IgD-negative memory B cell (primary cell): ENCODE data around the gene CCDC154. TPM values are rescaled to one million over a fixed set of nuclear protein-coding genes. Genes with fewer than 3 reads are reported as not detected.
A peak's percentile ranks its signal among the peaks of the same experiment; 100 is the strongest.

ENCODE experiments used
- H3K27ac Mint-ChIP-seq, 3 donors: one replicate each; pipeline ENCODE4 v1.8.0; 2020 to 2022; ENCODE audit warnings: mild to moderate bottlenecking in 3 of 3, mixed read lengths in 3 of 3, moderate library complexity in 1 of 3
- H3K27me3 Mint-ChIP-seq: one replicate; pipeline ENCODE4 v1.8.0; 2021; ENCODE audit warnings: mixed read lengths
- H3K36me3 Mint-ChIP-seq: one replicate; pipeline ENCODE4 v1.8.0; 2020; ENCODE audit warnings: mild to moderate bottlenecking, mixed read lengths
- H3K4me1 Mint-ChIP-seq, 3 donors: one replicate each; pipeline ENCODE4 v1.8.0; 2020 to 2022; ENCODE audit warnings: mixed read lengths in 3 of 3, mild to moderate bottlenecking in 1 of 3
- H3K4me3 Mint-ChIP-seq, 4 donors: one replicate each; pipeline ENCODE4 v1.8.0; 2020 to 2022; ENCODE audit warnings: mild to moderate bottlenecking in 4 of 4, mixed read lengths in 4 of 4, moderate library complexity in 3 of 4
- H3K9me3 Mint-ChIP-seq, 3 donors: one replicate each; pipeline ENCODE4 v1.8.0; 2020 to 2021; ENCODE audit warnings: mixed read lengths in 3 of 3, mild to moderate bottlenecking in 1 of 3
- polyA plus RNA-seq: library from polyadenylated mRNA; unstranded; fragments of 300-500 nt; fragmentation: Illumina TruSeq; gene quantifications from one replicate; pipeline ENCODE4 v1.2.3, GENCODE V29; 2021

The CCDC154 gene
- polyA plus RNA-seq, 1 donor from 2014 or later: 1.5 TPM

GRCh38 chr16:1466968-1467521 lies 22.7 kb upstream of the CCDC154 start:
- Mint-ChIP-seq H3K27me3 (no peaks in the 10 kb centered on the region), H3K36me3 (no peaks in the 10 kb centered on the region), H3K4me3 (peak overlapping the region in 1 of 4 donors; percentile 60), H3K4me1 (peaks cover 11 to 29% (median 23%) of the 10 kb centered on the region in 3 donors), H3K27ac (peak overlapping the region; percentile 39 to 91 (median 69)), H3K9me3 (no peaks in the 10 kb centered on the region)

GRCh38 chr16:1466054-1466453 lies 21.7 kb upstream of the CCDC154 start:
- H3K4me3 Mint-ChIP-seq: peak overlapping the region in 1 of 4 donors; percentile 26
- H3K9me3 Mint-ChIP-seq: no peaks in the 10 kb centered on the region
- H3K4me1 Mint-ChIP-seq: peaks cover 10 to 21% (median 19%) of the 10 kb centered on the region in 3 donors
- H3K27ac Mint-ChIP-seq: peak overlapping the region in 1 of 3 donors; percentile 56
- H3K27me3 Mint-ChIP-seq: no peaks in the 10 kb centered on the region
- H3K36me3 Mint-ChIP-seq: no peaks in the 10 kb centered on the region

- no peaks in the 10 kb centered on the region for H3K27me3 Mint-ChIP-seq
- H3K4me1 Mint-ChIP-seq: peaks cover 5 to 16% (median 15%) of the 10 kb centered on the region in 3 donors
- H3K27ac Mint-ChIP-seq: peak overlapping the region in 1 of 3 donors; percentile 56
- peak overlapping the region in 1 of 4 donors; percentile 26 for H3K4me3 Mint-ChIP-seq
- no peaks in the 10 kb centered on the region for H3K36me3 Mint-ChIP-seq
- H3K9me3 Mint-ChIP-seq: no peaks in the 10 kb centered on the region
Observed at GRCh38 chr16:1465567-1465915, 21.2 kb upstream of the CCDC154 start.

GRCh38 chr16:1464894-1465566 lies 20.7 kb upstream of the CCDC154 start:
- Mint-ChIP-seq H3K36me3 (no peaks in the 10 kb centered on the region), H3K4me3 (peak overlapping the region in 1 of 4 donors; percentile 48), H3K27me3 (no peaks in the 10 kb centered on the region), H3K27ac (peak overlapping the region in 1 of 3 donors; percentile 68), H3K9me3 (no peaks in the 10 kb centered on the region), H3K4me1 (peaks cover 5 to 12% (median 11%) of the 10 kb centered on the region in 3 donors)

GRCh38 chr16:1464196-1464893 lies 20.0 kb upstream of the CCDC154 start:
- Mint-ChIP-seq H3K9me3 (no peaks in the 10 kb centered on the region), H3K27ac (peak overlapping the region in 1 of 3 donors; percentile 80), H3K4me1 (peaks cover 0 to 8% (median 5%) of the 10 kb centered on the region in 3 donors), H3K27me3 (no peaks in the 10 kb centered on the region), H3K4me3 (peak overlapping the region in 2 of 4 donors; percentile 26 to 37), H3K36me3 (no peaks in the 10 kb centered on the region)

GRCh38 chr16:1461146-1461545 lies 16.8 kb upstream of the CCDC154 start:
- H3K9me3 Mint-ChIP-seq: no peaks in the 10 kb centered on the region
- no peaks in the 10 kb centered on the region for H3K27me3 Mint-ChIP-seq
- H3K27ac Mint-ChIP-seq: peak overlapping the region; percentile 63 to 91 (median 76)
- peak overlapping the region in 1 of 4 donors; percentile 12 for H3K4me3 Mint-ChIP-seq
- peaks cover 5 to 10% (median 9%) of the 10 kb centered on the region in 3 donors for H3K4me1 Mint-ChIP-seq
- peaks cover 2% of the 10 kb centered on the region for H3K36me3 Mint-ChIP-seq

GRCh38 chr16:1460602-1461138 lies 16.3 kb upstream of the CCDC154 start:
- Mint-ChIP-seq H3K9me3 (no peaks in the 10 kb centered on the region), H3K4me1 (peaks cover 5 to 10% (median 9%) of the 10 kb centered on the region in 3 donors), H3K36me3 (peaks cover 2% of the 10 kb centered on the region), H3K4me3 (peak overlapping the region in 2 of 4 donors; percentile 12 to 60), H3K27ac (peak overlapping the region; percentile 63 to 91 (median 76)), H3K27me3 (no peaks in the 10 kb centered on the region)

- Mint-ChIP-seq H3K36me3 (peaks cover 2% of the 10 kb centered on the region), H3K27me3 (no peaks in the 10 kb centered on the region)
Observed at GRCh38 chr16:1459967-1460366, 15.6 kb upstream of the CCDC154 start.

GRCh38 chr16:1458977-1459341 lies 14.6 kb upstream of the CCDC154 start:
- H3K27ac Mint-ChIP-seq: peak overlapping the region; percentile 97 to 99 (median 98)
- H3K27me3 Mint-ChIP-seq: no peaks in the 10 kb centered on the region
- no peaks in the 10 kb centered on the region for H3K9me3 Mint-ChIP-seq
- H3K36me3 Mint-ChIP-seq: peaks cover 2% of the 10 kb centered on the region
- peaks cover 5 to 10% (median 9%) of the 10 kb centered on the region in 3 donors for H3K4me1 Mint-ChIP-seq
- H3K4me3 Mint-ChIP-seq: peak overlapping the region; percentile 57 to 92 (median 74)

More at GRCh38 chr16:1459967-1460366, 15.6 kb upstream of the CCDC154 start:
- peaks cover 5 to 10% (median 9%) of the 10 kb centered on the region in 3 donors for H3K4me1 Mint-ChIP-seq
- no peak overlapping the region for H3K4me3 Mint-ChIP-seq
- no peaks in the 10 kb centered on the region for H3K9me3 Mint-ChIP-seq
- H3K27ac Mint-ChIP-seq: peak overlapping the region; percentile 63 to 91 (median 76)

- Mint-ChIP-seq H3K9me3 (no peaks in the 10 kb centered on the region), H3K36me3 (peaks cover 2% of the 10 kb centered on the region), H3K27ac (peak overlapping the region; percentile 97 to 99 (median 98)), H3K4me1 (peaks cover 5 to 10% (median 9%) of the 10 kb centered on the region in 3 donors), H3K4me3 (peak overlapping the region; percentile 57 to 92 (median 74)), H3K27me3 (no peaks in the 10 kb centered on the region)
Observed at GRCh38 chr16:1458336-1458976, 14.1 kb upstream of the CCDC154 start.

GRCh38 chr16:1457489-1458245 lies 13.3 kb upstream of the CCDC154 start:
- H3K36me3 Mint-ChIP-seq: peaks cover 2% of the 10 kb centered on the region
- no peaks in the 10 kb centered on the region for H3K9me3 Mint-ChIP-seq
- peak overlapping the region in 2 of 4 donors; percentile 62 to 63 for H3K4me3 Mint-ChIP-seq
- peak overlapping the region; percentile 97 to 99 (median 98) for H3K27ac Mint-ChIP-seq
- no peaks in the 10 kb centered on the region for H3K27me3 Mint-ChIP-seq
- H3K4me1 Mint-ChIP-seq: peaks cover 5 to 10% (median 9%) of the 10 kb centered on the region in 3 donors

- peaks cover 2% of the 10 kb centered on the region for H3K36me3 Mint-ChIP-seq
- no peaks in the 10 kb centered on the region for H3K27me3 Mint-ChIP-seq
- H3K4me3 Mint-ChIP-seq: no peak overlapping the region
- H3K4me1 Mint-ChIP-seq: peaks cover 5 to 10% (median 9%) of the 10 kb centered on the region in 3 donors
- H3K9me3 Mint-ChIP-seq: no peaks in the 10 kb centered on the region
- no peak overlapping the region for H3K27ac Mint-ChIP-seq
Observed at GRCh38 chr16:1456951-1457350, 12.6 kb upstream of the CCDC154 start.

GRCh38 chr16:1455190-1456171 lies 11.1 kb upstream of the CCDC154 start:
- H3K27me3 Mint-ChIP-seq: no peaks in the 10 kb centered on the region
- peaks cover 2% of the 10 kb centered on the region for H3K36me3 Mint-ChIP-seq
- no peaks in the 10 kb centered on the region for H3K9me3 Mint-ChIP-seq
- peaks cover 5 to 10% (median 9%) of the 10 kb centered on the region in 3 donors for H3K4me1 Mint-ChIP-seq
- peak overlapping the region in 2 of 3 donors; percentile 50 to 51 for H3K27ac Mint-ChIP-seq
- H3K4me3 Mint-ChIP-seq: peak overlapping the region in 1 of 4 donors; percentile 52
